Measurements from ENCODE around the gene ADAT2. TPM values are rescaled to one million over a fixed set of nuclear protein-coding genes. Genes with fewer than 3 reads are reported as not detected.

ADAT2 gene
- total RNA-seq = 10 to 100 TPM in 1 of 2 donors, 1 to 10 TPM in 1; 8.8 to 10.2 TPM
- 10 to 100 TPM; 27.9 to 38.9 (median 34.4) TPM for polyA plus RNA-seq (ENCODE audit: insufficient read length in 6 of 6)
- long read RNA-seq, donor 1, full-length matches to known transcripts = 4 of 11 reads
- long read RNA-seq, donor 1, partial matches to known transcripts = 0 of 11 reads
- long read RNA-seq, donor 1, other reads (novel, unspliced or antisense) = 7 of 11 reads
- long read RNA-seq, donor 2, full-length matches to known transcripts = 7 of 14 reads
- long read RNA-seq, donor 2, partial matches to known transcripts = 0 of 14 reads
- long read RNA-seq, donor 2, other reads (novel, unspliced or antisense) = 7 of 14 reads
- long read RNA-seq, donor 3, full-length matches to known transcripts = 3 of 3 reads
- long read RNA-seq, donor 3, partial matches to known transcripts = 0 of 3 reads
- long read RNA-seq, donor 3, other reads (novel, unspliced or antisense) = 0 of 3 reads
- long read RNA-seq, donor 4, partial matches to known transcripts = 0 of 3 reads
- long read RNA-seq, donor 4, other reads (novel, unspliced or antisense) = 2 of 3 reads
- long read RNA-seq, donor 5, full-length matches to known transcripts = 4 of 33 reads
- long read RNA-seq, donor 5, partial matches to known transcripts = 29 of 33 reads
- long read RNA-seq, donor 5, other reads (novel, unspliced or antisense) = 0 of 33 reads
- long read RNA-seq, donor 6, full-length matches to known transcripts = 2 of 2 reads
- long read RNA-seq, donor 6, partial matches to known transcripts = 0 of 2 reads
- long read RNA-seq, donor 6, other reads (novel, unspliced or antisense) = 0 of 2 reads
- long read RNA-seq, donor 7, full-length matches to known transcripts = 4 of 4 reads
- long read RNA-seq, donor 7, partial matches to known transcripts = 0 of 4 reads
- long read RNA-seq, donor 7, other reads (novel, unspliced or antisense) = 0 of 4 reads
- long read RNA-seq, donor 8, full-length matches to known transcripts = 6 of 11 reads
- long read RNA-seq, donor 8, partial matches to known transcripts = 5 of 11 reads
- long read RNA-seq, donor 8, other reads (novel, unspliced or antisense) = 0 of 11 reads
- long read RNA-seq, donor 9 = 0 reads
- long read RNA-seq, donor 10, partial matches to known transcripts = 0 of 4 reads
- long read RNA-seq, donor 10, other reads (novel, unspliced or antisense) = 1 of 4 reads
- long read RNA-seq, donor 11 = 0 reads
- long read RNA-seq, donor 12, partial matches to known transcripts = 0 of 6 reads
- long read RNA-seq, donor 12, other reads (novel, unspliced or antisense) = 6 of 6 reads

GRCh38 chr6:143450453-143451371 is at the start of gene ADAT2, which contains the start of gene PEX3:
TSS of gene ADAT2 (minus strand) at chr6:143450695. CDS start at chr6:143450658, 37 bp downstream.
TSS of gene PEX3 (plus strand) at chr6:143450805. CDS start at chr6:143451043, 238 bp downstream.
- ATAC-seq (peak; percentile 100), DNase-seq (peak; percentile 86 to 99 (median 94))
- H3K36me3 ChIP-seq = peaks cover 0 to 6% of the 10 kb centered on the region in 2 donors
- no peaks in the 10 kb centered on the region for H3K9me3 ChIP-seq
- intact Hi-C loops (cut with DNase I) = no loop called here
- peaks cover 12 to 19% of the 10 kb centered on the region in 2 donors for H3K4me1 ChIP-seq
- no peak for TF ChIP-seq CTCF (IDR thresholded peaks at IDR 0.05)
- H3K27ac ChIP-seq = peak within 1 kb of the TSS; percentile 64 to 85
- peak within 1 kb of the TSS; percentile 62 to 72 for H3K4me3 ChIP-seq
- no peaks in the 10 kb centered on the region for H3K27me3 ChIP-seq

GRCh38 chr6:143498428-143498827 is 47.9 kb upstream of the ADAT2 start:
- Histone ChIP-seq H3K9me3 (no peaks in the 10 kb centered on the region), H3K27me3 (no peaks in the 10 kb centered on the region), H3K4me1 (no peaks in the 10 kb centered on the region), H3K4me3 (no peak overlapping the region), H3K27ac (no peak overlapping the region), H3K36me3 (peaks cover 0 to 98% of the 10 kb centered on the region in 2 donors)
- no peak for TF ChIP-seq CTCF (IDR thresholded peaks at IDR 0.05)
- intact Hi-C loops (cut with DNase I) = no loop called here
- DNase-seq = no peak
- ATAC-seq = no peak

- no peaks in the 10 kb centered on the region for H3K4me1 ChIP-seq
- TF ChIP-seq CTCF (IDR thresholded peaks at IDR 0.05) = no peak
- ATAC-seq (no peak), DNase-seq (no peak)
- no peaks in the 10 kb centered on the region for H3K9me3 ChIP-seq
- intact Hi-C loops (cut with DNase I) = no loop called here
- H3K4me3 ChIP-seq = no peak overlapping the region
- H3K27me3 ChIP-seq = no peaks in the 10 kb centered on the region
- no peak overlapping the region for H3K27ac ChIP-seq
- peaks cover 0 to 92% of the 10 kb centered on the region in 2 donors for H3K36me3 ChIP-seq
Measured at GRCh38 chr6:143496974-143497373, 46.5 kb upstream of the ADAT2 start.

- no peak overlapping the region for H3K27ac ChIP-seq
- intact Hi-C loops (cut with DNase I) = no loop called here
- peaks cover 0 to 38% of the 10 kb centered on the region in 2 donors for H3K36me3 ChIP-seq
- no peaks in the 10 kb centered on the region for H3K4me1 ChIP-seq
- DNase-seq (no peak), ATAC-seq (no peak)
- H3K27me3 ChIP-seq = no peaks in the 10 kb centered on the region
- TF ChIP-seq CTCF (IDR thresholded peaks at IDR 0.05) = no peak
- H3K4me3 ChIP-seq = no peak overlapping the region
- no peaks in the 10 kb centered on the region for H3K9me3 ChIP-seq
Measured at GRCh38 chr6:143490775-143491174, 40.3 kb upstream of the ADAT2 start.

Data from left lung (tissue), 14 donors.